ENCODE results near the gene TELO2. TPM values are rescaled to one million over a fixed set of nuclear protein-coding genes. Genes with fewer than 3 reads are reported as not detected.

The TELO2 gene
- total and polyA plus RNA-seq, 2 donors (not counting 1 experiment from before 2014, with no cell fraction given): 6.3 to 10.9 TPM

DNA sequence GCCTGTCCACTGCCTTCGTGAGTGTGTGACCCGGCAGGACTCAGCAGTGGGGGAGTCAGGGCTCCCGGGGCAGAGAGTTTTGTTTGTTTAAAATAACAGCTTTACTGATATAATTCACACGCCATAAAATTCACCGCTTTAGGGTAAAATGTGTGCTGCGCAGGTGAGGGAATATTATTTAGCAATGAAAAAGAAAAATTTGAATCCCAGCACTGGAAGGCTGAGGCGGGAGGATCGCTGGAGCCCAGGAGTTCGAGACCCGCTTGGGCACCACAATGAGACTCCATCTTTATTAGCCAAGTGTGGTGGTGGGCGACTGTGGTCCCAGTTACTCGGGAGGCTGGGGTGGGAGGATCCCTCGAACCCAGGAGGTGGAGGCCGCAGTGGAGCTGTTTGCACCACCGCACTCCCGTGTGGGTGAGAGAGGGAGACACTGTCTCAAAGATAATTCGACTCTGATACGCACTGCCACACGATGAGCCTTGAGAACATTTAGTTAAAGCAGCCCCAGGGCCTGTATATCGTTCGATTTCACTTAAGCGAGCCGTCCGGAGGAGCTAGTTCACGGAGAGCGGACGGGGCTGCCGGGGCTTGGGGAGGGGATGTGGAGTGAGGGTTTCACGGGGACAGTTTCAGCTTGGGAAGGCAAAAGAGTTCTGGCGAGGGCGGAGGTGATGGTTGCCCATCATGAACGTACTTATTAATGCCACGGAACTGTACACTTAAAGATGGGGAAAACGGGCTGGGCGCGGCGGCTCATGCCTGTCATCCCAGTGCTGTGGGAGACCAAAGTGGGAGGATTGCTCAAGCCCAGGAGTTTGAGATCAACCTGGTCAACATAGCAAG lies 10.2 kb downstream of the TELO2 start:
- H2AFZ ChIP-seq (ENCODE audit: low read length): no peak overlapping the region
- TF ChIP-seq, protein P1, sequence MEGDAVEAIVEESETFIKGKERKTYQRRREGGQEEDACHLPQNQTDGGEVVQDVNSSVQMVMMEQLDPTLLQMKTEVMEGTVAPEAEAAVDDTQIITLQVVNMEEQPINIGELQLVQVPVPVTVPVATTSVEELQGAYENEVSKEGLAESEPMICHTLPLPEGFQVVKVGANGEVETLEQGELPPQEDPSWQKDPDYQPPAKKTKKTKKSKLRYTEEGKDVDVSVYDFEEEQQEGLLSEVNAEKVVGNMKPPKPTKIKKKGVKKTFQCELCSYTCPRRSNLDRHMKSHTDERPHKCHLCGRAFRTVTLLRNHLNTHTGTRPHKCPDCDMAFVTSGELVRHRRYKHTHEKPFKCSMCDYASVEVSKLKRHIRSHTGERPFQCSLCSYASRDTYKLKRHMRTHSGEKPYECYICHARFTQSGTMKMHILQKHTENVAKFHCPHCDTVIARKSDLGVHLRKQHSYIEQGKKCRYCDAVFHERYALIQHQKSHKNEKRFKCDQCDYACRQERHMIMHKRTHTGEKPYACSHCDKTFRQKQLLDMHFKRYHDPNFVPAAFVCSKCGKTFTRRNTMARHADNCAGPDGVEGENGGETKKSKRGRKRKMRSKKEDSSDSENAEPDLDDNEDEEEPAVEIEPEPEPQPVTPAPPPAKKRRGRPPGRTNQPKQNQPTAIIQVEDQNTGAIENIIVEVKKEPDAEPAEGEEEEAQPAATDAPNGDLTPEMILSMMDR (conservative IDR thresholded peaks at IDR 0.05 in 1 of 2, IDR thresholded peaks at IDR 0.05 in 1 of 2; ENCODE audit: low read depth in 1 of 2, low read length in 2 of 2): no peak

DNA sequence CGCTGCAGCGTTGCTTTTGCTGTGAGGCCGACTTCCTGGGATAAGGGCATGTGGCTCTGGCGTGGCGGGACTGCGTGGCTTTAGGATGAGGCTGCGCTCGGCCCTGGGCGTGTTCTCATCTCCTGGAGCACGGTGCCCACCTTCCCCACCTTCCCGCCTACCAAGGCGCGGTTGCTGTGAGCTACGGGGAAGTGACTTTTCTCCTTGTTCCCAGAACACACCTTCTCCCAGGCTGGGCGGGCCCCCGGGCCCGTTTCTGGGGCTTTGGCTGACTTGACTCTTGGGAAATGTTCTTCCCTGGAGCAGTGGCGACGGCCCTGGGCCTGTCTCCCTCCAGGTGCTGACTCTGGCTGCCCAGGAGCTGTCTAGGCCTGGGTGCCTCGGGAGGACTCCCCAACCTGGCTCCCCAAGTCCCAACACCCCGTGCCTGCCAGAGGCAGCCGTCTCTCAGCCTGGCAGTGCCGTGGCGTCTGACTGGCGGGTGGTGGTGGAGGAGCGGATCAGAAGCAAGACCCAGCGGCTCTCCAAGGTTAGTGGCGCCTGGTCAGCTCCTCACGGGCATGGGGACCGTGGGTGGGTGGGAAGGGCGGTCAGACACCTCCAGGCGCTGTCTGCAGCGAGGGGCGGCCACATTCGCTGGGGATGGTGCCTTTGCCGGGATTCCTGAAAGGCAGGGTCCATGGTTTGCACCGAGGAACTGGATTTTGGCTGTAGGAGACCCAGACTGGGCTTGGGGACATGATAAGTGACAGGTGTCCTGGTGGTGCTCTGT lies 12.1 kb downstream of the TELO2 start:
- TF ChIP-seq, protein P1 (conservative IDR thresholded peaks at IDR 0.05 in 1 of 2, IDR thresholded peaks at IDR 0.05 in 1 of 2; ENCODE audit: low read depth in 1 of 2, low read length in 2 of 2): no peak
- no peak for TF ChIP-seq EZH2 (IDR thresholded peaks at IDR 0.05; ENCODE audit: low read length, missing control alignments)

More for the DNA sequence above, 10.2 kb downstream of the TELO2 start:
- Histone ChIP-seq H3K9me3 (ENCODE audit: control insufficient read depth, insufficient read depth, low read depth, low read length) (no peaks in the 10 kb centered on the region), H3K4me1 (ENCODE audit: control insufficient read depth, extremely low read depth, insufficient read depth, low read length) (no peaks in the 10 kb centered on the region), H3K9ac (ENCODE audit: insufficient read depth, low read length) (no peak overlapping the region), H3K36me3 (ENCODE audit: control insufficient read depth, insufficient read depth, low read length) (peaks cover 29% of the 10 kb centered on the region), H3K27ac (ENCODE audit: insufficient read depth, low read length) (no peak overlapping the region), H3K4me3 (replicated peaks in 1 of 4; ENCODE audit: control extremely low read depth in 1 of 4, insufficient read depth in 1 of 4, low read depth in 3 of 4, low read length in 4 of 4) (no peak overlapping the region), H4K20me1 (ENCODE audit: control insufficient read depth, extremely low read depth, insufficient read depth, low read length) (no peaks in the 10 kb centered on the region), H3K27me3 (ENCODE audit: control insufficient read depth, insufficient read depth, low read length) (no peaks in the 10 kb centered on the region), H3K79me2 (ENCODE audit: control insufficient read depth, insufficient read depth, low read length) (no peaks in the 10 kb centered on the region), H3K4me2 (ENCODE audit: extremely low read depth, insufficient read depth, low read length) (no peak overlapping the region)
- DNase-seq (ENCODE audit: low read depth in 2 of 2): no peak

GRCh38 chr16:1505912-1506311 lies 12.8 kb downstream of the TELO2 start:
- H3K4me3 ChIP-seq (replicated peaks in 1 of 4; ENCODE audit: control extremely low read depth in 1 of 4, insufficient read depth in 1 of 4, low read depth in 3 of 4, low read length in 4 of 4): no peak overlapping the region
- no peak for DNase-seq (ENCODE audit: low read depth in 2 of 2)
- H3K79me2 ChIP-seq (ENCODE audit: control insufficient read depth, insufficient read depth, low read length): no peaks in the 10 kb centered on the region
- H3K27ac ChIP-seq (ENCODE audit: insufficient read depth, low read length): no peak overlapping the region
- no peaks in the 10 kb centered on the region for H4K20me1 ChIP-seq (ENCODE audit: control insufficient read depth, extremely low read depth, insufficient read depth, low read length)
- H3K4me1 ChIP-seq (ENCODE audit: control insufficient read depth, extremely low read depth, insufficient read depth, low read length): no peaks in the 10 kb centered on the region
- H3K9ac ChIP-seq (ENCODE audit: insufficient read depth, low read length): no peak overlapping the region
- TF ChIP-seq, protein P1 (conservative IDR thresholded peaks at IDR 0.05 in 1 of 2, IDR thresholded peaks at IDR 0.05 in 1 of 2; ENCODE audit: low read depth in 1 of 2, low read length in 2 of 2): no peak
- no peak for TF ChIP-seq EZH2 (IDR thresholded peaks at IDR 0.05; ENCODE audit: low read length, missing control alignments)
- no peak overlapping the region for H2AFZ ChIP-seq (ENCODE audit: low read length)
- H3K9me3 ChIP-seq (ENCODE audit: control insufficient read depth, insufficient read depth, low read depth, low read length): no peaks in the 10 kb centered on the region
- no peak overlapping the region for H3K4me2 ChIP-seq (ENCODE audit: extremely low read depth, insufficient read depth, low read length)
- no peaks in the 10 kb centered on the region for H3K27me3 ChIP-seq (ENCODE audit: control insufficient read depth, insufficient read depth, low read length)
- H3K36me3 ChIP-seq (ENCODE audit: control insufficient read depth, insufficient read depth, low read length): peaks cover 31% of the 10 kb centered on the region

More for the DNA sequence above, 12.1 kb downstream of the TELO2 start:
- H3K27ac ChIP-seq (ENCODE audit: insufficient read depth, low read length): no peak overlapping the region
- no peaks in the 10 kb centered on the region for H3K79me2 ChIP-seq (ENCODE audit: control insufficient read depth, insufficient read depth, low read length)
- H4K20me1 ChIP-seq (ENCODE audit: control insufficient read depth, extremely low read depth, insufficient read depth, low read length): no peaks in the 10 kb centered on the region
- no peak overlapping the region for H3K4me3 ChIP-seq (replicated peaks in 1 of 4; ENCODE audit: control extremely low read depth in 1 of 4, insufficient read depth in 1 of 4, low read depth in 3 of 4, low read length in 4 of 4)
- H2AFZ ChIP-seq (ENCODE audit: low read length): no peak overlapping the region
- no peaks in the 10 kb centered on the region for H3K27me3 ChIP-seq (ENCODE audit: control insufficient read depth, insufficient read depth, low read length)
- peak overlapping the region; percentile 23 for H3K9ac ChIP-seq (ENCODE audit: insufficient read depth, low read length)
- peaks cover 28% of the 10 kb centered on the region for H3K36me3 ChIP-seq (ENCODE audit: control insufficient read depth, insufficient read depth, low read length)
- no peak for DNase-seq (ENCODE audit: low read depth in 2 of 2)
- H3K4me2 ChIP-seq (ENCODE audit: extremely low read depth, insufficient read depth, low read length): no peak overlapping the region
- H3K9me3 ChIP-seq (ENCODE audit: control insufficient read depth, insufficient read depth, low read depth, low read length): no peaks in the 10 kb centered on the region
- H3K4me1 ChIP-seq (ENCODE audit: control insufficient read depth, extremely low read depth, insufficient read depth, low read length): no peaks in the 10 kb centered on the region
